Lower lobe of right lung (tissue), 2 donors: ENCODE results near the gene PLEKHF1. TPM values are rescaled to one million over a fixed set of nuclear protein-coding genes. Genes with fewer than 3 reads are reported as not detected.

Experiments
- ATAC-seq, 2 donors: fragments of 200-7000 bp; cut with Tn5 transposase; one replicate each; pipeline ENCODE4 v1.9.1; 2020 to 2022; ENCODE audit warnings: mild to moderate bottlenecking in 2 of 2, moderate library complexity in 2 of 2
- DNase-seq: peaks from one replicate; pipeline ENCODE4 v3.0.0-alpha.2; 2020
- H3K27ac ChIP-seq: fragments of 200-600 bp; one replicate; pipeline ENCODE4 v1.8.0; 2022
- H3K27me3 ChIP-seq: fragments of 200-600 bp; one replicate; pipeline ENCODE4 v1.8.0; 2022; ENCODE audit warnings: low read depth
- H3K36me3 ChIP-seq: fragments of 200-600 bp; one replicate; pipeline ENCODE4 v1.8.0; 2022; ENCODE audit warnings: mild to moderate bottlenecking
- H3K4me1 ChIP-seq: fragments of 200-600 bp; one replicate; pipeline ENCODE4 v1.8.0; 2022
- H3K4me3 ChIP-seq: fragments of 200-600 bp; one replicate; pipeline ENCODE4 v1.8.0; 2022; ENCODE audit warnings: mild to moderate bottlenecking
- H3K9me3 ChIP-seq: fragments of 200-600 bp; one replicate; pipeline ENCODE4 v1.8.0; 2022
- CTCF ChIP-seq: fragments of 200-600 bp; IDR thresholded peaks from one replicate; pipeline ENCODE4 v1.8.0; 2022; ENCODE audit warnings: antibody characterized with exemption, mild to moderate bottlenecking
- intact Hi-C: fragments of 100-400 bp; cut with DNase I; formaldehyde crosslinking; loops from one replicate; pipeline ENCODE4 v1.11.0; 2022
- total RNA-seq: library from RNA; stranded (reverse); fragmentation: NEBNext Ultra II Directional; extraction: Animal tissue kit (Norgen Biotek cat#: 25700); gene quantifications from one replicate; pipeline ENCODE4 v1.2.1, GENCODE V29; 2021
- donor health status: DM: no; HTN: yes; CAD: no; lungs with severe emphysema.

PLEKHF1 gene
- total RNA-seq, 1 donor from 2014 or later, result 15.5 TPM

- no peak for ATAC-seq
- Histone ChIP-seq H3K4me1 (peaks cover 58% of the 10 kb centered on the region), H3K36me3 (peaks cover 18% of the 10 kb centered on the region), H3K27ac (peak overlapping the region; percentile 44), H3K27me3 (no peaks in the 10 kb centered on the region), H3K9me3 (no peaks in the 10 kb centered on the region), H3K4me3 (no peak overlapping the region)
- no peak for DNase-seq
- TF ChIP-seq CTCF, result no peak
- intact Hi-C loops, result no loop called here
These were observed 15.7 kb downstream of the PLEKHF1 start for GRCh38 chr19:29680937-29681336.

- peaks cover 52% of the 10 kb centered on the region for H3K4me1 ChIP-seq
- peak overlapping the region; percentile 44 for H3K27ac ChIP-seq
- no peaks in the 10 kb centered on the region for H3K9me3 ChIP-seq
- peaks cover 11% of the 10 kb centered on the region for H3K36me3 ChIP-seq
- ATAC-seq (peak in 1 of 2 donors; percentile 33), DNase-seq (no peak)
- no peaks in the 10 kb centered on the region for H3K27me3 ChIP-seq
- no peak overlapping the region for H3K4me3 ChIP-seq
- intact Hi-C loops, result no loop called here
- TF ChIP-seq CTCF, result no peak
These were observed 16.4 kb downstream of the PLEKHF1 start for GRCh38 chr19:29681422-29682235.

- H3K27ac ChIP-seq, result peak overlapping the region; percentile 36
These were observed 17.1 kb downstream of the PLEKHF1 start for GRCh38 chr19:29682236-29682895.

GRCh38 chr19:29683009-29683408, 17.7 kb downstream of the PLEKHF1 start:
- DNase-seq, result no peak
- Histone ChIP-seq H3K9me3 (no peaks in the 10 kb centered on the region), H3K27ac (no peak overlapping the region), H3K4me3 (no peak overlapping the region), H3K4me1 (peaks cover 38% of the 10 kb centered on the region), H3K36me3 (no peaks in the 10 kb centered on the region), H3K27me3 (no peaks in the 10 kb centered on the region)
- ATAC-seq, result no peak
- intact Hi-C loops, result no loop called here
- no peak for TF ChIP-seq CTCF

More at GRCh38 chr19:29682236-29682895, 17.1 kb downstream of the PLEKHF1 start:
- peaks cover 44% of the 10 kb centered on the region for H3K4me1 ChIP-seq
- intact Hi-C loops, result no loop called here
- H3K4me3 ChIP-seq, result no peak overlapping the region
- H3K36me3 ChIP-seq, result peaks cover 4% of the 10 kb centered on the region
- H3K9me3 ChIP-seq, result no peaks in the 10 kb centered on the region
- H3K27me3 ChIP-seq, result no peaks in the 10 kb centered on the region
- DNase-seq (peak; percentile 26), ATAC-seq (no peak)
- no peak for TF ChIP-seq CTCF

GRCh38 chr19:29685326-29685725, 20.1 kb downstream of the PLEKHF1 start:
- TF ChIP-seq CTCF, result no peak
- H3K9me3 ChIP-seq, result no peaks in the 10 kb centered on the region
- intact Hi-C loops, result no loop called here
- H3K27me3 ChIP-seq, result no peaks in the 10 kb centered on the region
- H3K4me1 ChIP-seq, result peaks cover 15% of the 10 kb centered on the region
- no peak overlapping the region for H3K27ac ChIP-seq
- H3K4me3 ChIP-seq, result no peak overlapping the region
- DNase-seq (no peak), ATAC-seq (peak in 1 of 2 donors; percentile 57)
- no peaks in the 10 kb centered on the region for H3K36me3 ChIP-seq
